SK-N-SH (cell line): ENCODE measurements around the gene RPL9. TPM values are rescaled to one million over a fixed set of nuclear protein-coding genes. Genes with fewer than 3 reads are reported as not detected.
A peak's percentile ranks its signal among the peaks of the same experiment; 100 is the strongest.

Experiments
- CTCF ChIA-PET: fragments of 300-600, 350-600 bp; formaldehyde crosslinking; extraction: SDS; loops from one replicate; lab custom pipeline; 2021; lab: Yijun Ruan, JAX
- POLR2A ChIA-PET: fragments of 350-600 bp; sonication (Branson Sonifier 250); formaldehyde crosslinking; extraction: SDS; loops from one replicate; lab custom pipeline; 2020; ENCODE audit warnings: antibody characterized with exemption, inconsistent platforms; lab: Yijun Ruan, JAX
- DNase-seq: peaks from one replicate; pipeline ENCODE4 v3.0.0; 2012
- H2AFZ ChIP-seq: fragments of 200-600 bp; sonication (generic); 2 replicates; pipeline ENCODE4 v1.8.1; 2016; ENCODE audit warnings: antibody characterized with exemption, mild to moderate bottlenecking, low read depth
- H3F3A ChIP-seq: fragments of 200-600 bp; sonication (generic); replicated peaks from 2 replicates; pipeline ENCODE3; 2016; ENCODE audit warnings: antibody characterized with exemption, mild to moderate bottlenecking; ENCODE audit not compliant: insufficient read depth
- H3K27ac ChIP-seq, 2 experiments: fragments of 200-500 bp in 1 of 2; fragments of 200-600 bp in 1 of 2; sonication (Bioruptor generic) in 1 of 2; sonication (generic), shearing (Covaris generic) in 1 of 2; 2 replicates each; pipeline versions ENCODE4 v1.5.1 to v1.6.1; 2014 to 2016; ENCODE audit warnings: low read depth in 2 of 2, inconsistent platforms in 1 of 2, low read length in 1 of 2, mild to moderate bottlenecking in 1 of 2, mixed read lengths in 1 of 2
- H3K27me3 ChIP-seq: fragments of 200-600 bp; sonication (generic), shearing (Covaris generic); 2 replicates; pipeline ENCODE4 v1.6.1; 2016; ENCODE audit warnings: mixed run types; ENCODE audit not compliant: insufficient read depth
- H3K36me3 ChIP-seq, 2 experiments: fragments of 200-500 bp in 1 of 2; fragments of 200-600 bp in 1 of 2; sonication (Bioruptor generic) in 1 of 2; sonication (generic) in 1 of 2; replicated peaks in 1 of 2; 2 replicates each; pipeline versions ENCODE3 to v1.5.1; 2014 to 2016; ENCODE audit warnings: low read length in 1 of 2, mild to moderate bottlenecking in 1 of 2; ENCODE audit not compliant: insufficient read depth in 2 of 2, control insufficient read depth in 1 of 2
- H3K4me1 ChIP-seq, 2 experiments: fragments of 200-500 bp in 1 of 2; fragments of 200-600 bp in 1 of 2; sonication (Bioruptor generic) in 1 of 2; sonication (generic), shearing (Covaris generic) in 1 of 2; 2 replicates each; pipeline versions ENCODE4 v1.5.1 to v1.6.1; 2014 to 2016; ENCODE audit warnings: low read depth in 1 of 2, low read length in 1 of 2, mixed run types in 1 of 2; ENCODE audit not compliant: insufficient read depth in 2 of 2, control insufficient read depth in 1 of 2
- H3K4me2 ChIP-seq: fragments of 200-600 bp; sonication (generic), shearing (Covaris generic); 2 replicates; pipeline ENCODE4 v1.6.1; 2017; ENCODE audit warnings: mixed run types
- H3K4me3 ChIP-seq, 2 experiments: fragments of 200-500 bp in 1 of 2; fragments of 200-600 bp in 1 of 2; sonication (Bioruptor generic) in 1 of 2; sonication (generic), shearing (Covaris generic) in 1 of 2; 2 replicates each; pipeline versions ENCODE4 v1.5.1 to v1.8.1; 2014 to 2016; ENCODE audit warnings: low read depth in 2 of 2, inconsistent platforms in 1 of 2, low read length in 1 of 2, mild to moderate bottlenecking in 1 of 2, mixed read lengths in 1 of 2, moderate library complexity in 1 of 2
- H3K79me2 ChIP-seq: fragments of 200-600 bp; sonication (generic); 2 replicates; pipeline ENCODE4 v1.8.1; 2017; ENCODE audit warnings: mild to moderate bottlenecking; ENCODE audit not compliant: insufficient read depth
- H3K9ac ChIP-seq: fragments of 200-600 bp; sonication (generic); 2 replicates; pipeline ENCODE4 v1.6.1; 2017; ENCODE audit warnings: mixed run types
- H3K9me2 ChIP-seq: fragments of 200-600 bp; sonication (generic); 2 replicates; pipeline ENCODE4 v1.6.1; 2017; ENCODE audit warnings: mixed run types
- H3K9me3 ChIP-seq: fragments of 200-600 bp; sonication (generic); 2 replicates; pipeline ENCODE4 v1.6.1; 2017; ENCODE audit warnings: mixed run types, mild to moderate bottlenecking, moderate library complexity
- H4K20me1 ChIP-seq: fragments of 200-600 bp; sonication (generic); 2 replicates; pipeline ENCODE4 v1.6.1; 2017; ENCODE audit warnings: mild to moderate bottlenecking, mixed run types; ENCODE audit not compliant: insufficient read depth
- ELF1 ChIP-seq: IDR thresholded peaks from 2 replicates; pipeline ENCODE4 v1.4.0; 2012
- EP300 ChIP-seq, 2 experiments: IDR thresholded peaks; 2 replicates each; pipeline versions ENCODE4 v1.4.0 to v1.6.1; 2012; ENCODE audit warnings: borderline replicate concordance in 1 of 2, low read depth in 1 of 2, low read length in 1 of 2
- GABPA ChIP-seq: IDR thresholded peaks from 2 replicates; pipeline ENCODE4 v1.4.0; 2012; ENCODE audit warnings: low read depth, mild to moderate bottlenecking
- GATA2 ChIP-seq: sonication (generic); formaldehyde crosslinking; IDR thresholded peaks from 2 replicates; pipeline ENCODE4 v1.5.0; 2020; ENCODE audit warnings: mild to moderate bottlenecking, missing genetic modification reagents
- JUND ChIP-seq: IDR thresholded peaks from 2 replicates; pipeline ENCODE4 v1.4.0; 2012
- MXI1 ChIP-seq: IDR thresholded peaks from 2 replicates; pipeline ENCODE4 v1.6.1; 2012; ENCODE audit warnings: mild to moderate bottlenecking, low read depth, low read length, improper control_type of control experiment
- RCOR1 ChIP-seq: fragments of 150-350 bp; IDR thresholded peaks from 2 replicates; pipeline ENCODE4 v1.6.1; 2017; ENCODE audit warnings: antibody characterized with exemption, low read length
- REST ChIP-seq: IDR thresholded peaks from 2 replicates; pipeline ENCODE4 v1.6.1; 2012; ENCODE audit warnings: mild to moderate bottlenecking, low read depth, low read length, moderate library complexity
- RFX5 ChIP-seq: IDR thresholded peaks from 2 replicates; pipeline ENCODE4 v1.6.1; 2012; ENCODE audit warnings: mild to moderate bottlenecking, improper control_type of control experiment, low read length
- TAF1 ChIP-seq: IDR thresholded peaks from 2 replicates; pipeline ENCODE4 v1.6.1; 2012; ENCODE audit warnings: low read depth, mild to moderate bottlenecking, low read length, moderate library complexity, borderline replicate concordance
- USF1 ChIP-seq: IDR thresholded peaks from 2 replicates; pipeline ENCODE4 v1.4.0; 2012; ENCODE audit warnings: low read depth, borderline replicate concordance
- USF2 ChIP-seq: fragments of 150-350 bp; IDR thresholded peaks from 2 replicates; pipeline ENCODE4 v1.6.1; 2017; ENCODE audit warnings: antibody characterized with exemption, low read length, low read depth, borderline replicate concordance
- WGBS: methylation state at CpG from one replicate; pipeline ENCODE4 v1.1.6; 2017; ENCODE audit warnings: low lambda C conversion rate; 5-methylcytosine and 5-hydroxymethylcytosine counted together
- polyA plus RNA-seq, 3 experiments: library from polyadenylated mRNA; depleted of rRNA; stranded (reverse); fragments of >200 nt; gene quantifications; 2 replicates each; pipeline ENCODE4 v1.2.3, GENCODE V29; 2012
- TF ChIP-seq, protein P1 (sequence below): IDR thresholded peaks from 2 replicates; pipeline ENCODE4 v1.4.0; 2012; ENCODE audit warnings: low read depth

Gene RPL9
- polyA plus RNA-seq, 1 of the 3 experiments (the other 2 are of a cell fraction), result 1,564 TPM

DNA sequence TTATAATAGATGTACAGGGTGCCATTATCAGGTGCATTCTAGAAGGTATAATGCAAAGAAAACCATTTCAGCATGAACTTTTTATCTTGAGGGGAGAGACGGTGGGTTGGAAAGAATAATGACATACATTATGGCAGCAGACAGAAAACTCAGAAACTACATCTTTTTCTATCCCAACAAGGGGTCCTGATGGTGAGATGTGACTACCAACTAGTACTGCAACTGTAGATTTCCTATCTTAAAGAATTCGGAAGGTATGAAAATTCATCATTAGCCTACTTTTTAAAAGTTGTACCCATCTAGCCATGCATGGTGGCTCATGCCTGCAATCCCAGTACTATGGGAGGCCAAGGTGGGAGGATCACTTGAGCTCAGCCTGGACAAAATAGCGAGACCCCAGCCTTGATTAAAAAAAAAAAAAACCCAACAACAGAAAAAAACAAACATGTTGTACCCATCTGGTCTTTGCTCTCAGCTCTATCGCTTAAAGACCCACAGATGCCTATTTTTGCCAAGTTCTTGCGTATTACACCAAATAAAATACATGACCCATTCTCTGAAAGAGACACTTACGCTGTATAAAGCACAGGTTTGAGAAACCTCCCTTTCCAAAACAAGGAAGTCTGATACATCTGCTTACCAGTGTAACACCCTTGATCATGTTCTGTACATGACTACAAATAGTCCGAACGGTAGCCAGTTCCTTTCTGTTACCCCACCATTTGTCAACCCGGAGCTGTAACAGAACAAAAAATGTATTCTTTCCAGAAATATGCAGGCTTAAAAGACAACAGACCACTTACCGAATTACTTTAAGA is 1.6 kb downstream of the RPL9 start:
- CTCF ChIA-PET, result interaction anchor here (1.4 to 5.8 kb wide), 2 partner anchors 12 to 521 kb away, joined by 3 to 23 read pairs; partner anchors contain the start of gene PDS5A

GRCh38 chr4:39455486-39455885 is 3.2 kb downstream of the RPL9 start:
- ChIA-PET CTCF (interaction anchor here (0.8 to 5.8 kb wide), 3 partner anchors 11 to 17 kb away, joined by 4 to 23 read pairs (median 4); no protein-coding TSS in a partner anchor), POLR2A (interaction anchor here (0.6 kb wide), 1 partner anchor 87 kb away, joined by 3 read pairs; no protein-coding TSS in a partner anchor)
- Histone ChIP-seq H3K9ac (no peak overlapping the region), H2AFZ (no peak overlapping the region), H3K4me1 (peaks cover 11 to 12% of the 10 kb centered on the region in 2 experiments; a peak in 3 of 4 replicates), H3K27ac (no peak overlapping the region), H3K4me3 (no peak overlapping the region), H3K27me3 (no peaks in the 10 kb centered on the region), H3F3A (peaks cover 77% of the 10 kb centered on the region), H3K36me3 (peaks cover 72% of the 10 kb centered on the region in 2 experiments), H3K9me2 (no peaks in the 10 kb centered on the region), H4K20me1 (peaks cover 50% of the 10 kb centered on the region), H3K9me3 (no peaks in the 10 kb centered on the region), H3K79me2 (peaks cover 48% of the 10 kb centered on the region), H3K4me2 (no peak overlapping the region)
- WGBS, result 95% methylated on average over 6 of the region's 6 CpGs
- no peak for TF ChIP-seq TAF1
- no peak for DNase-seq

More for the DNA sequence above, 1.6 kb downstream of the RPL9 start:
- no peaks in the 10 kb centered on the region for H3K9me3 ChIP-seq
- peaks cover 66% of the 10 kb centered on the region for H3F3A ChIP-seq
- H3K27ac ChIP-seq, result no peak overlapping the region; a peak in 2 of 4 replicates
- TF ChIP-seq GABPA (no peak), ELF1 (no peak), RFX5 (no peak), RCOR1 (no peak), EP300 (IDR thresholded peaks at IDR 0.05; ENCODE audit: borderline replicate concordance in 1 of 2, low read depth in 1 of 2, low read length in 1 of 2) (no peak), GATA2 (no peak), USF2 (no peak)
- peaks cover 11 to 12% of the 10 kb centered on the region in 2 experiments; a peak in 3 of 4 replicates for H3K4me1 ChIP-seq
- peaks cover 57% of the 10 kb centered on the region for H3K79me2 ChIP-seq
- no peaks in the 10 kb centered on the region for H3K9me2 ChIP-seq
- peaks cover 58 to 60% of the 10 kb centered on the region in 2 experiments for H3K36me3 ChIP-seq
- peak overlapping the region; percentile 97 to 99 for H3K4me3 ChIP-seq
- POLR2A ChIA-PET, result interaction anchor here (1.4 kb wide), 1 partner anchor 8 kb away, joined by 7 read pairs; no protein-coding TSS in a partner anchor
- H3K27me3 ChIP-seq, result no peaks in the 10 kb centered on the region
- peak overlapping the region; percentile 98 for H3K4me2 ChIP-seq
- H3K9ac ChIP-seq, result peak overlapping the region; percentile 95
- WGBS, result 64% methylated on average over 10 of the region's 10 CpGs
- peaks cover 50% of the 10 kb centered on the region for H4K20me1 ChIP-seq
- no peak for DNase-seq
- H2AFZ ChIP-seq, result no peak overlapping the region

DNA sequence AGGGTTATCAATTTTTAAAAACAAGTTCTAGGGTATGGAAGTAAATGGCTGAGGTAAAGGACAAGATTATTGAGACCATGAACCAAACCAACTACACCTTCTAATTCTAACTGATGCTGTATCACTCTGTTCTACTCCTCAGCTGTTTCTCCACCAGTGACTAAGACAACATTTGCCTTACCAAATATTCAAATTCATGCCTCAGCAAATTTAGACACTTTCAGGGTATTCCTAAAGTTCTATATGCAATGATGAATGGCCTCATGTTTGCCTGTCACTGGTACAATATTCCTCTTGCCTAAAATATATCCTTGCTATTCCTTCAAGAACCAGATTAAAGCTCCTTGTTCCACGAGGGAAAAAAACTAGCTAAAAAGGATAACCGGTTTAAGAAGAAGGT is 5.0 kb downstream of the RPL9 start:
- Histone ChIP-seq H3K27me3 (no peaks in the 10 kb centered on the region), H3K4me3 (no peak overlapping the region), H3K9me2 (no peaks in the 10 kb centered on the region), H3K9ac (no peak overlapping the region), H4K20me1 (peaks cover 53% of the 10 kb centered on the region), H3K9me3 (no peaks in the 10 kb centered on the region), H3K27ac (no peak overlapping the region), H3K36me3 (peaks cover 79% of the 10 kb centered on the region in 2 experiments), H2AFZ (no peak overlapping the region), H3K4me1 (peaks cover 11 to 12% of the 10 kb centered on the region in 2 experiments; a peak in 3 of 4 replicates), H3K4me2 (no peak overlapping the region), H3K79me2 (peaks cover 42% of the 10 kb centered on the region), H3F3A (peaks cover 81% of the 10 kb centered on the region)
- DNase-seq, result no peak
- ChIA-PET POLR2A (no interaction called here), CTCF (interaction anchor here (1.5 kb wide), 1 partner anchor 16 kb away, joined by 5 read pairs; no protein-coding TSS in a partner anchor)
- WGBS, result 32% methylated on average over 2 of the region's 2 CpGs
- no peak for TF ChIP-seq GABPA
- TF ChIP-seq JUND, result no peak
- TF ChIP-seq REST, result no peak
- no peak for TF ChIP-seq MXI1
- TF ChIP-seq, protein P1, sequence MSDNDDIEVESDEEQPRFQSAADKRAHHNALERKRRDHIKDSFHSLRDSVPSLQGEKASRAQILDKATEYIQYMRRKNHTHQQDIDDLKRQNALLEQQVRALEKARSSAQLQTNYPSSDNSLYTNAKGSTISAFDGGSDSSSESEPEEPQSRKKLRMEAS, result no peak
- TF ChIP-seq USF1, result no peak
